Measurements from ENCODE around the gene SFXN1.
"Not testable (repeated sequence)": the region's sequence is repeated elsewhere in the genome, so short reads cannot be mapped to it uniquely, and the experiment has no call there.

Gene SFXN1

GRCh38 chr5:175526691-175527090, 48.3 kb downstream of the SFXN1 start:
- TF ChIP-seq CTCF (IDR thresholded peaks at IDR 0.05): no peak
- intact Hi-C loops (cut with DNase I; ENCODE audit: low total_unique reads): no loop called here
- Histone ChIP-seq H3K27ac (no peak overlapping the region), H3K27me3 (no peaks in the 10 kb centered on the region), H3K9me3 (no peaks in the 10 kb centered on the region), H3K36me3 (peaks cover 41 to 69% (median 50%) of the 10 kb centered on the region in 3 donors), H3K4me1 (no peaks in the 10 kb centered on the region), H3K4me3 (no peak overlapping the region)
- no peak for DNase-seq

GRCh38 chr5:175531361-175531760, 53.0 kb downstream of the SFXN1 start:
- H3K4me1 ChIP-seq: peaks cover 0 to 6% (median 0%) of the 10 kb centered on the region in 4 donors
- no peak for DNase-seq
- no peak overlapping the region for H3K4me3 ChIP-seq
- H3K27ac ChIP-seq: no peak overlapping the region
- no peak for TF ChIP-seq CTCF (IDR thresholded peaks at IDR 0.05)
- intact Hi-C loops (cut with DNase I; ENCODE audit: low total_unique reads): loop anchor here (5.0 kb wide), 1 partner anchor 196 kb away; no protein-coding TSS in a partner anchor
- no peaks in the 10 kb centered on the region for H3K9me3 ChIP-seq
- H3K36me3 ChIP-seq: peaks cover 8 to 32% (median 12%) of the 10 kb centered on the region in 3 donors
- H3K27me3 ChIP-seq: no peaks in the 10 kb centered on the region

GRCh38 chr5:175534070-175534932, 55.9 kb downstream of the SFXN1 start:
- H3K36me3 ChIP-seq: peaks cover 0 to 2% (median 0%) of the 10 kb centered on the region in 3 donors
- DNase-seq: peak; percentile 65 to 82
- no peak overlapping the region for H3K4me3 ChIP-seq
- peak; percentile 99 for TF ChIP-seq CTCF (IDR thresholded peaks at IDR 0.05)
- no peak overlapping the region for H3K27ac ChIP-seq
- H3K27me3 ChIP-seq: no peaks in the 10 kb centered on the region
- intact Hi-C loops (cut with DNase I; ENCODE audit: low total_unique reads): loop anchor here (5.0 kb wide), 1 partner anchor 193 kb away; no protein-coding TSS in a partner anchor
- peaks cover 0 to 6% (median 0%) of the 10 kb centered on the region in 4 donors for H3K4me1 ChIP-seq
- no peaks in the 10 kb centered on the region for H3K9me3 ChIP-seq

- H3K27me3 ChIP-seq; H3K9me3 ChIP-seq; H3K36me3 ChIP-seq; H3K4me1 ChIP-seq; H3K4me3 ChIP-seq; H3K27ac ChIP-seq; intact Hi-C loops (cut with DNase I; ENCODE audit: low total_unique reads); DNase-seq: not testable (repeated sequence)
These were observed 57.0 kb downstream of the SFXN1 start for GRCh38 chr5:175535331-175535730.

GRCh38 chr5:175535796-175536195, 57.4 kb downstream of the SFXN1 start:
- H3K27me3 ChIP-seq: no peaks in the 10 kb centered on the region
- H3K27ac ChIP-seq: no peak overlapping the region
- no peak for TF ChIP-seq CTCF (IDR thresholded peaks at IDR 0.05)
- intact Hi-C loops (cut with DNase I; ENCODE audit: low total_unique reads): no loop called here
- H3K36me3 ChIP-seq: no peaks in the 10 kb centered on the region
- H3K9me3 ChIP-seq: no peaks in the 10 kb centered on the region
- no peak for DNase-seq
- no peak overlapping the region for H3K4me3 ChIP-seq
- H3K4me1 ChIP-seq: peaks cover 0 to 6% (median 0%) of the 10 kb centered on the region in 4 donors

GRCh38 chr5:175538576-175538975, 60.2 kb downstream of the SFXN1 start:
- Histone ChIP-seq H3K36me3 (no peaks in the 10 kb centered on the region), H3K4me1 (peaks cover 0 to 12% (median 3%) of the 10 kb centered on the region in 4 donors), H3K9me3 (no peaks in the 10 kb centered on the region), H3K27me3 (no peaks in the 10 kb centered on the region), H3K4me3 (no peak overlapping the region), H3K27ac (no peak overlapping the region)
- DNase-seq: no peak
- no peak for TF ChIP-seq CTCF (IDR thresholded peaks at IDR 0.05)
- intact Hi-C loops (cut with DNase I; ENCODE audit: low total_unique reads): no loop called here
